ENCODE measurements around the gene ELF5.

GRCh38 chr11:34495239-34495723, 18.3 kb downstream of the ELF5 start:
- no peak for TF ChIP-seq CTCF (conservative IDR thresholded peaks at IDR 0.05; ENCODE audit: low read length)
- TF ChIP-seq EZH2phosphoT487 (IDR thresholded peaks at IDR 0.05; ENCODE audit: borderline replicate concordance, low read depth, low read length) = no peak
